SK-N-SH (cell line): Measurements from ENCODE around the gene KRTAP5-11.

Experiments used
- EP300 ChIP-seq, 2 experiments: IDR thresholded peaks; 2 replicates each; pipeline versions ENCODE4 v1.4.0 to v1.6.1; 2012; ENCODE audit warnings: borderline replicate concordance in 1 of 2, low read depth in 1 of 2, low read length in 1 of 2
- GABPA ChIP-seq: IDR thresholded peaks from 2 replicates; pipeline ENCODE4 v1.4.0; 2012; ENCODE audit warnings: low read depth, mild to moderate bottlenecking
- RCOR1 ChIP-seq: fragments of 150-350 bp; IDR thresholded peaks from 2 replicates; pipeline ENCODE4 v1.6.1; 2017; ENCODE audit warnings: antibody characterized with exemption, low read length
- TAF1 ChIP-seq: IDR thresholded peaks from 2 replicates; pipeline ENCODE4 v1.6.1; 2012; ENCODE audit warnings: low read depth, mild to moderate bottlenecking, low read length, moderate library complexity, borderline replicate concordance
- TF ChIP-seq, protein P1 (sequence below): fragments of 200-600 bp; sonication (generic); IDR thresholded peaks from 2 replicates; pipeline ENCODE4 v1.6.1; 2017; ENCODE audit warnings: antibody characterized with exemption, mild to moderate bottlenecking, moderate library complexity
- TF ChIP-seq, protein P2 (sequence below): fragments of 150-350 bp; IDR thresholded peaks from 2 replicates; pipeline ENCODE4 v1.6.1; 2017; ENCODE audit warnings: antibody characterized with exemption, low read length, low read depth, borderline replicate concordance

DNA sequence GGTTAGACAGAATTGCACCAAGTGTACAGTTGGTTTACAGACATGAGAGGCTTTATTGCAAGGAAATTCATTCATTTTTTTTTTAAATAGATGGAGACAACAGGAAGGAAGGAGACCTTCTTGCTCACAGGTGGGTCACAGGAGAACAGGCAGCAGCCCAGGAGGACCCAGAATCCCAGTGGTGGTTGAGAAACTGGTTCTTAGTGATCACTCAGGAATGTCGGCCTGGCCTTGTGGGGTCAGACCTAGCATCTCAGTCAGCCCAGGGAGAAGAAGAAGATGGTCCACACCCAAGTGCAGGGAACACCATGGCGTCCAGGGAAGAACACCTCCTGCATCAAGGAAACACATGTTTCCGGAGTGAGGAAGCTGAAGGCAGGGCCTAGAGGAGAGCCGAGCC, 849 bp downstream of the KRTAP5-11 start:
- TF ChIP-seq, protein P1, sequence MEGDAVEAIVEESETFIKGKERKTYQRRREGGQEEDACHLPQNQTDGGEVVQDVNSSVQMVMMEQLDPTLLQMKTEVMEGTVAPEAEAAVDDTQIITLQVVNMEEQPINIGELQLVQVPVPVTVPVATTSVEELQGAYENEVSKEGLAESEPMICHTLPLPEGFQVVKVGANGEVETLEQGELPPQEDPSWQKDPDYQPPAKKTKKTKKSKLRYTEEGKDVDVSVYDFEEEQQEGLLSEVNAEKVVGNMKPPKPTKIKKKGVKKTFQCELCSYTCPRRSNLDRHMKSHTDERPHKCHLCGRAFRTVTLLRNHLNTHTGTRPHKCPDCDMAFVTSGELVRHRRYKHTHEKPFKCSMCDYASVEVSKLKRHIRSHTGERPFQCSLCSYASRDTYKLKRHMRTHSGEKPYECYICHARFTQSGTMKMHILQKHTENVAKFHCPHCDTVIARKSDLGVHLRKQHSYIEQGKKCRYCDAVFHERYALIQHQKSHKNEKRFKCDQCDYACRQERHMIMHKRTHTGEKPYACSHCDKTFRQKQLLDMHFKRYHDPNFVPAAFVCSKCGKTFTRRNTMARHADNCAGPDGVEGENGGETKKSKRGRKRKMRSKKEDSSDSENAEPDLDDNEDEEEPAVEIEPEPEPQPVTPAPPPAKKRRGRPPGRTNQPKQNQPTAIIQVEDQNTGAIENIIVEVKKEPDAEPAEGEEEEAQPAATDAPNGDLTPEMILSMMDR = no peak
- TF ChIP-seq RCOR1 = no peak
- no peak for TF ChIP-seq GABPA
- no peak for TF ChIP-seq EP300 (IDR thresholded peaks at IDR 0.05; ENCODE audit: borderline replicate concordance in 1 of 2, low read depth in 1 of 2, low read length in 1 of 2)
- no peak for TF ChIP-seq TAF1
- TF ChIP-seq, protein P2, sequence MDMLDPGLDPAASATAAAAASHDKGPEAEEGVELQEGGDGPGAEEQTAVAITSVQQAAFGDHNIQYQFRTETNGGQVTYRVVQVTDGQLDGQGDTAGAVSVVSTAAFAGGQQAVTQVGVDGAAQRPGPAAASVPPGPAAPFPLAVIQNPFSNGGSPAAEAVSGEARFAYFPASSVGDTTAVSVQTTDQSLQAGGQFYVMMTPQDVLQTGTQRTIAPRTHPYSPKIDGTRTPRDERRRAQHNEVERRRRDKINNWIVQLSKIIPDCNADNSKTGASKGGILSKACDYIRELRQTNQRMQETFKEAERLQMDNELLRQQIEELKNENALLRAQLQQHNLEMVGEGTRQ = no peak
